Lung microvascular endothelial cell (primary cell): ENCODE data around the gene TOLLIP. TPM values are rescaled to one million over a fixed set of nuclear protein-coding genes. Genes with fewer than 3 reads are reported as not detected.

Experiments
- DNase-seq, 2 donors: peaks; one replicate each; pipeline versions ENCODE4 v3.0.0 to v3.0.0-alpha.2; 2010; ENCODE audit warnings: low read depth in 2 of 2
- total RNA-seq: library from RNA; depleted of rRNA; stranded (reverse); fragments of >200 nt; gene quantifications from 2 replicates; pipeline ENCODE4 v1.2.1, GENCODE V29; 2014

TOLLIP gene
- total RNA-seq, 1 donor from 2014 or later, result 23.6 TPM

DNA sequence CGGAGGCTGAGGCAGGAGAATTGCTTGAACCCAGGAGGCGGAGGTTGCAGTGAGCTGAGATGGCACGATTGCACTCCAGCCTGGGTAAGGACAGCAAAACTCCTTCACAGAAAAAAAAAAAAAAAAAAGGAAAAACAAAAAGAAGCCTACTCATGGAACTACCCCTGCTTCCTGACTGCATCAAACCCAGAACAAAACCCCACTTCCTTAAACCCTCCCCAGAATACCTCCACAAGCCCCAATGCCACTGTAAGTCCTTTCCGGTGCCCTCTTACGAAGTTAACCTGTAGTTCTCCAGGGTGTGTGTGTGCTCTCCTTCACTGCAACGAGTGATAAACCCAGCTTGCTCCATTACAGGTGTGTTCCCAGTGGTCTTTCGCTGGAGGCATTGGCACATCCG is 8.6 kb upstream of the TOLLIP start:
- no peak for DNase-seq

DNA sequence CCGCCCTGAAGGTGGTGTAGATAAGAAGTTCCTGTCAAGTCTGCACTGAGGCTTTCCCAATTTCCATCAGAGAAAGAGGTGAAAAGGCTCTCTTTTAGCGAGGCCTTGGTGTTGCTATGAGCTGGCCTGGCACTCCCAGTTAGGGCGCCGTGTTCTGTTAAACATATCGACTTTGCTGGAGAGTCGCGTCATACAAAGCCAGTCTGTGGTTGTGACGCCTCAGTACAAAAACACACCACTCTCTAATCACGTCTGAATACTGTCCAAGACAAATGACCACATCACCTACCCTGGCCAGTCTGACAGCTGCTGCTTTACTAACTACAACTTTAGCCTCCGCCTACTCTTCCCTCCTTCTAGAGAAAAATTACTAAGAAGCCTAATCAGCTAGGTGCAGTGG is 8.0 kb upstream of the TOLLIP start:
- no peak for DNase-seq

DNA sequence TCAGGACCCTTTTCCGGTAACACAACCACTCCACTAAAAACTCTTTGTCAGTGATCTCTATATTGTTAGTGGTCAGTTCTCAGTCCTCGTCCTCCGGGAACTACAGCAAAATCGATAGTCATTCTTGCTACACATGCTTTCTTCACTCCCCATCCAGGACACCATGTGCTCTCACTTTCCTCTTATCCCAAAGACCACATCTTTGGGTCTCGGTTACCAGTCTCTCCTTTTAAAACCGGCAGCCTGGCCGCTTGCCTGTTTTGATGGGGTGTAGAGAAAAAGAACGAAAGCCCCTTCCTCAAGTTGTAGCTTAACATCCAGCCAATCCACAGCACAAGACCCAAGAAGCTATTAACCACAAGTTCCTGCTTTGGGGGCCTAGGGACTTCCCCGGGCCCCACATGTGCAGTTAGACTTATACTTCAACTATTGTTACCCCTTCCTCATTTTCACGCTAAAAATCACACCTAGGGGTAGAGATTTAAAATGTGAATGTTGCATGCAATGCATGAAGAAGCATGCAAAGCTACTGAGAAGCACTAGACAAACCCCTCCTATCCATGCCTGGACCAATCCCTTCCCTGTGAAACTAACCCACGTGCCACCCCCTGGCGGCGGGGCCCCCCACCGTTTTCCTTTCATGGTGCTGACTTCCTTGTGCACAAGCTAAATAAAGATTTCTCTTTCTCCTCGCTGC is 1.5 kb upstream of the TOLLIP start:
- DNase-seq, result no peak

DNA sequence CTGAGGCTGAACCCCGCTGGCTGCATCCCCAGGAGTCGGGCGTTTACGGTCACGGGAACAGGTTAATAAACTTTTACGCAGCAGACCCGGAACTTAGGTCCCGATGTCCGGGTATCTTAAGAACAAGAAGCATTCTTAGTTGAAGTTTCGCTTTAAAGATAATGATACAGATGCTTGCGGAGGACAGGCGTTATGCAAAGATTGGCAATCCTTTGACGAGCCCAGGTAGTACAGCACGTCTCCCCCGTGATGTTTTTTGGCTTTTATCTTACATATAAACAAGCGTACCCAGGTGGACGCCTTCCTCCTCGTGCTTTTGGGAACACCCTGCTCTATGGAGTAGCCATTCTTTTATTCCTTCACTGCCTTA is 871 bp upstream of the TOLLIP start:
- DNase-seq, result no peak

DNA sequence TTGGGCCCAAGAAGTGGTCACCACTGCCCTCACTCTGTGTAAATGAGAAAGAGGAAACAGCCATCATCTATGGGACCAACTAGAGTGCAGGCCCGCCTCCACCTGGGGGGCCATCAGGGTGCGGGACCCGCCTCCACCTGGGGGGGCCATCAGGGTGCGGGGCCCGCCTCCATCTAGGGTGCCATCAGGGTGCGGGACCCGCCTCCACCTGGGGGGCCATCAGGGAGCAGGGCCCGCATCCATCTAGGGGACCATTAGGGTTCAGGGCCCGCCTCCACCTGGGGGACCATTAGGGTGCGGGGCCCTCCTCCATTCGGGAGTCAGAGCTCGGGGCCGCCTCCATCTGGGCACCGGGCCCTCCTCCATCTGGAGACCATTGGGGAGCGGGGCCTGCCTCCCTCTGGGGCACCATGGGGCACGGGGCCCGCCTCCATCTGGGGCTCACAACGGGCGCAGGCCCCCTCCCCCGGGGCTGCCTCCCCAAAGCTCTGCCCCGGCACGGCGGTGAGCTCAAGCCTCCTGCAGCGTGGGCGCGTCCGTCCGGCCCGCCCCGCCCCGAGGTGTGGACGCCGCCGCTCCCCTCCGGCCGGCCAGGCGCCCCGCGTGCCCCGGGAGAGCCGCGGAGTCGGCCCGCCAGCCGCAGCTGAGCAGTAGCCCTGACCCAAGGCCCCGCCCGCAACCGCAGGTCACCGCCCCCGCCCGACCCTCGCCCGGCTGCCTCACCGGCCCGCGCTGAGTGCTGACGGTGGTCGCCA is 512 bp downstream of the TOLLIP start:
- no peak for DNase-seq

DNA sequence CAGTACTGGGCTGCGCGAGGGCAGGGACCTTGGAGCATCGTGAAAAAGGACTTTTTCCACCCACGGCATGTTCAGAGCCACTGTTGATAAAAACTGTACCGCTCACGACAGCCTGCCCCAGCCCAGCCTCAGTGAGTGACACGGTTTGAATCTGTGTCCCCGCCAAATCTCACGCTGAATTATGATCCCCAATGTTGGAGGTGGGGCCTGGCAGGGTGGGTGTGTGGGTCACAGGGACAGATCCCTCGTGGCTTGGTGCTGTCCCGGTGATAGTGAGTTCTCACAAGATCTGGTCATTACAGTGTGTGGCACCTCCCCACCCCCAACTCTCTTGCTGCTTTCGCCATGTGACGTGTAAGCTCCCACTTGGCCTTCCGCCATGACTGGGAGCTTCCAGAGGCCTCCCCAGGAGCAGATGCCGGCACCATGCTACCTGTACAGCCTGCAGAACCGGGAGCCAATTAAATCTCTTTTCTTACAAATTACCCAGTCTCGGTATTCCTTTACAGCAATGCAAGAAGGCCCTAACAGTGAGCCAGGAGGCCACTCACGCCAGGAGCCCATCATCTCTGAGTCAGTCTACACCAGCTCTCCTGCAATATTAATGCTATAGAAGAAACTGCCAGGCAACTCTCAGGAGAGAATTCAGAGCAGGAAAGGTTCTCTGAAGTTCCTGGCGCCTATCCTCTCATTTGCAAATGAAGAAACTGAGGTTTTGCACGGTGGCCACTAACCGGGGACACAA is 1.3 kb downstream of the TOLLIP start:
- no peak for DNase-seq

DNA sequence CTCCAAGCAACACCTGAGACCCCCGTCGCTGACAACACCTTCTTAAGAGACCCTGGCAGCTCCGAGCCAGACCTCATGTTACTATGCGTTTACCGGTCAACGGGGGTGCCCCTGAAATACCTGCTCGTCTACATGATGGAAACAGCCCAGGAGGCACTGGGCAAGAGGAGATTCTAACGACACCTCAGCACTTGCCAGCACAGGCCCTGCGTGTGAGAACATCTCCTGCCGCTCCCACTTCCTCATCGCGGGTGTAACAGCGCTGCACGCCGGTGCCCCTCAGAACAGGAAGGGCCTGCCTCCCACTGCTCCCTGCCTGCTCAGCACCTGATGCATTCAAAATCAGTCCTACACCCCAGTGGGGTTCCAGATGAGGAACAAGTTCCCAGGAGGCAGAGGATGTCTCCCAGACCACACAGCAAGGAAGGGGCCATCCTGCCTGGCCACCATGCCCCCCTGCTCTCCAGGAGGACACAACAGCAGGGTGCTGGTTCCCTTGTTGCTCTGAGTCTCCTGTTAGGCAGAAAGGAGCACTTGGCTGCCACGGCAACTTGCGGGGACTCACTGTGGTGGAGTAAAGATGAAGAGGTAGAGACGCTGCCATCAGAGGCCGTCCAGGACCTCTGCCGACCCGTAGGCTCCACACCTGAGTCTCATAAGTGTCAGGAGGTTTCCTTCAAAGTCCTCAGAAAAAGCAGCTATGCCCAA is 2.1 kb downstream of the TOLLIP start:
- no peak for DNase-seq

DNA sequence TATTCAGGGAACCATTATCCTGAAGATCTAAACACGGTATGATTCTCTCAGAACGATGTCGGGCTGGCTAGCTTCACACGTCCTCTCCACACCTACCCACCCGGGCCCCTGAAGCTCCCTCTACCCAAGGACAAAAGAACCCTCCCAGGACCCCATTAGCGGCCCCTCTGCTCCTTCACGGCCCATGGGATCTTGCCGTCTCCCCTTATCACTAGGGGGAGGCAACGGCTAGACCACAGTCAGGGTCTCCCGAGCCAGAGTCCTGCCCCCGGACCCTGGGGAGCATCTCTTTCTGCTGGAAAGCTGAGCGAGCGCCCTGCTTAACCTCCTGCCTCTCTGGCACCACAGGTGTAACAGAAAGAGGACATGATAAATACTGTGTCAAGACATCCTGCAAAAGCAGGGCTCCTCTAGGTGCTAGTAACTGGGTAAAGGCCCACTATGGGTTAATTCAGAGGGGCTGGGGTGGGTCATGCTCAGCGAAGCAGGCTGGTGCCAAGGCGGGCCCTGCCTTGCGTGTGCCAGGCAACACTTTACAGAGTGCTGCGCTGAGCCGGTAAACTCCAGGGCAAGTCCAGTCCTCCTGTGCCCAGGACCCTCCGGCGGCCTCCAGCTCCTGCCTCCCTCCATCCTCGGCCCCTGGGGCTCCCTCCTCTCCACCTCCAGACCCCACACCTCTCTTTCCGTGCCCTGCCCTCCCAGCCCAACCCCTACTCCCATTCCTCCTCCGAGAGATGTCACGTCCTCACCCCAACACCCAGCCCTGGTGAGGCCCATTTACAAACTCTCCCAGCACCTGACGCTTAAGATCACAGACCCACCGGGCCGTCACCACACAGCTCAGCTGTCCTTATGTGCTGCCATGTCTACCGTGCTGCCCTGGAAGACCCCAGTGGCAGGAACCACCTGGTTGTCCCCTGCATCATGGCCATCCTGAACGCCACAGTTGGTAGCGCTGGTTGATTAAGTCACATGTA is 3.0 kb downstream of the TOLLIP start:
- no peak for DNase-seq

DNA sequence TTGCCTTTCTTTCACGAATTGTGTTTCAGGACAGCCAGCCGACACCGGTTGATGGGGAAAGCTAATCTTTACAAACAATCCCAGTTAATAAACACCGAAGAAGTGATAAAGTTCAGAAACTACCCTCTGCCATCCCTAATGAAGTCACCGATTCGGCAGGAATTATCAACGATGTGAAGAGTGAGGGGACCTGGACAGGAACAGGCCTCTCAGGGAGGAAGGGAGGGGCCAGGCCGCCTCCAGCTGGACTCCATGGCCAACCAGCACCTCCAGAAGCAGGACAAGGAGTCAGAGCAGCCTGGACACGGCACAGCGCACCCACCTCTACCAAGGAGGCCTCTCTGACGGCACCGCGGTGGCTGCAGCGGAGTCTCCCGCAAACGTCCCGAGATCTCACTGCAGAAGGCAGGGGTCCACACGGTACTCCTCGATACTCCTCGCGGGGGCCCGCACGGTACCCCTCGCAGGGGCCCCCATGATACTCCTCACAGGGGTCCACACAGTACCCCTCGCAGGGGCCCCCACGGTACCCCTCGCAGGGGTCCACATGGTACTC is 3.9 kb downstream of the TOLLIP start:
- DNase-seq, result no peak

DNA sequence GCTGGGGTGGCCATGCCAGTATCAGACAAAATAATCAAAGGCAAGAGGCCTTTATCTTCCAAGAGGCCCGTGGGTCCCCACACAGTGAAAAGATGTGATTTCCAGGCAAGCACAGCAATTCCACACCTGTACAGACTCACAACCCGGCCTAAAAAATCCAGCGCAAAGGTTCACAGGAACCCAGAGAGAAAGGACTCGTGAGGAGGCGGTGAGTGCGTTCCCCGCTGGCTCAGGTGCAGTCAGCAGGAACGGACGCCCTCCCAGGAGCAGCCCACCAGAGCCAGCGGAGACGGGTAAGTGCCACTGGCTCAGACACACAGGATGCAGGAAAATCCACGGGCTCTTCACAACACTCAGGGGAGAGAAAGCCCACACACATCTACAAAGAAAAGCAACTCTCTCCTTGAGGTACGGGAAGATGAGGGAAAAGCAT is 4.4 kb downstream of the TOLLIP start:
- no peak for DNase-seq

DNA sequence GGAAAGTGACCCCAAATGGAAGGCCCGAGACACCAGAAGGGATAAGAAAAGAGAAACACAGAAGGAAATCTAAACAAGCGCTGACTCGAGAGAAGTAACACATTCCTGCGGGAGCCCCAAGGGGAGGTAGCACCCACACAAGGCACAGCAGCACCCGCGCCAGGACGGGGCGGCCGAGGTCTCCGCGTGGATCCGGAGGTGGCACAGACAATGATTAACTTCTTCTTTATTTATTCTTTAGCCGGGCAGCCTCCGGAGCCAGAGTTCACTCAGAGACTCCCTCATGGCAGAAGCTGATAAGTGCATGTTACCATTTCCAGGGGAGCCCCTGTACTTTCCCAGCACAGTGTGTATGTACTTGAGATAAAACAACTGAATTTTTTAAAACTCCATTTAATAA is 5.1 kb downstream of the TOLLIP start:
- DNase-seq, result peak in 1 of 2 donors; percentile 44

DNA sequence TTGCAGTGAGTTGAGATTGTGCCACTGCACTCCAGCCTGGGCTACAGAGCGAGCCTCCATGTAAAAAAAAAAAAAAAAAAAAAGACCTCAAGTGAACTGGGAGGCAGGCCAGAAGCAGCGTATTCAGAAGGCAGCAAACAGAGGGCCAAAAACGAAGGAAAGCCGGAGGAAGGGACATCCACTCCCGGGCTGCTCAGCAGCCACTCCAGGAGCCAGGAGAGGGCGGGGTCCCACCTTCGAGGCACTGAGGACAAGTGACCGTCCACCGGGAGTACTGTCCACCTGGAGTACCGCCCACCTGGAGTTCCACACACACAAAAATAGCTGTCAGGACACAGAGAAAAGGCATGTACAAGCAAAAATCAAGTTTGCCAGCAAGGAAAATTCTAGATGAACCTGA is 5.5 kb downstream of the TOLLIP start:
- DNase-seq, result peak in 1 of 2 donors; percentile 31

DNA sequence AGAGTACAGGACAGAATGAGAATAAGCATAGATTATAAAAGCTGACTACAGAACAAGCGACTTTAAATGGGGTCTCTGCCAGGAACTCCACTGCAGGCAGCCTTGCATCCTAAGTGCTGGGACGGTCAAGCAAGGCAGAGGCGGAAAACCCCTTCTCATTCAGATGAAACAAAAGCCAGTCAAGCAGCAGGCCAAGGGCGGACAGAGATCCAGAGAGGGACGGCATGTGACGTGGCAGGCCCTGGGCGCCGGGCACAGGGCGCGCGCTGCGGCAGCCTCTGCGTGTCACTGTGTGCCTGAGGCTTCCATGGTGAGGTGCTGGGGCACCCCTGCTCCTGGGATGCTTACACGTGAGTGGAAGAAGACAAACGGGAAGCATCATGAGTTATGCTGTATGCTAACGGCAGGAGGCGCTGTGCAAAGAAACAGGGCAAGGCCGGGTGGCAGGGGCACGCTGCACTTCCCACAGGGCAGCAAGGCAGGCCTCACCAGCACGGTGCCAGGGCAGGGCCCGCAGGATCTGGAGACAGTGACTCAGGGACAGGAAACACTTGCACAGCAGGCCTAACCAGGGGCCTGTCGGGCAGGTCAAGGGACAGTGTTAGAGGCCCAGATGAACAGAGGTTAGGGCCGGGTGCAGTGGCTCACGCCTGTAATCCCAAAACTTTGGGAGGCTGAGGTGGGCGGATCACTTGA is 6.2 kb downstream of the TOLLIP start:
- DNase-seq, result peak; percentile 48 to 62

DNA sequence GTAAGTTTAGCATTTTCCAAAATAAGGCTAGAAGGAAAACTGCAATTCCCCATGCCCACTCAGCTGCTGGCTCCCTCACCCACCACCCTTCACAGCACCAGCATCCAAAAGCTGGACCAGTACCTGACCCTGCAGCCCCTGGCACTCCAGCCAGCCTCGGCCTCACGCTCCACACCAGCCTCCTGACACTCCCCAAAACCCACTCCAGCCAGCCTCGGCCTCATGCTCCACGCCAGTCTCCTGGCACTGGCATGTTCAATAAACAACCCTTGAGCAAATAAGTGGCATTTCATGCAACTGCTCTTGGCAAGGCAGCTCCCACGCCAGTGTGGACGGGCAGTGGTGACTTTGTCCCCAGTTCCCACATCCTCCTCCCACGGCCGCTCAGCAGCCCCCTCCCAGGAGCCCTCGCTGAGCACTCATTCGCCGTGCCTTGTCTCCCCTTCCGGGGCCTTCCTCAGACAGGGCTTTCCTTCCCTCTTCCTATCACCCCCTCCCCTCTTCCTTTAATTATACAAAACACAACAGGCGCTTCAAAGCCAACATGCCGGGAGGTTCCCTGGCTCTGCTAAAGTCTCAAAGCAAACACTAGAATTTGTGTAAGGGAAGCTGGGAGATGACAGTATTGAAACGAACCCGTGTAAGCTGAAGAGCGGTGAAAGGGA is 6.8 kb downstream of the TOLLIP start:
- no peak for DNase-seq

DNA sequence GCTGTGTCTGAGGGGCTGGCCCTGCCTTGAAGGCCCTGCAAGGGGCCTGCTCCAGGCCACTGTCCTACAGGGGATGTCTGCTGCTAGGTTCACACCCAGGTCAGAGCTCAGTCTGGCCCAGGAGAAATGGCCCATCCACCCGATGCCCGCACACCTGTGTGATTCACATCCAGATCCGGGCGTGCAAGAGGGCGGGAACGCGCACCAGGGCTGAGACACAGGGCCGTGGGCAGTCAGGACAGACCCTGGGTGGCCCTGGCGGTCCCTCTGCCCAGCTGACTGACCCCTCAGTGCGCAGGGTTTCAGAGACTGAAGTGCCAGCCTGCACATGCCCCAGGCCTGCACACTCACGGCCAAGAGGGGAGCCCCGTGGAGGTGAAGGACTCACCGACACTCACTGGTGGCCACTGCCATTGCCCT is 7.4 kb downstream of the TOLLIP start:
- DNase-seq, result no peak

DNA sequence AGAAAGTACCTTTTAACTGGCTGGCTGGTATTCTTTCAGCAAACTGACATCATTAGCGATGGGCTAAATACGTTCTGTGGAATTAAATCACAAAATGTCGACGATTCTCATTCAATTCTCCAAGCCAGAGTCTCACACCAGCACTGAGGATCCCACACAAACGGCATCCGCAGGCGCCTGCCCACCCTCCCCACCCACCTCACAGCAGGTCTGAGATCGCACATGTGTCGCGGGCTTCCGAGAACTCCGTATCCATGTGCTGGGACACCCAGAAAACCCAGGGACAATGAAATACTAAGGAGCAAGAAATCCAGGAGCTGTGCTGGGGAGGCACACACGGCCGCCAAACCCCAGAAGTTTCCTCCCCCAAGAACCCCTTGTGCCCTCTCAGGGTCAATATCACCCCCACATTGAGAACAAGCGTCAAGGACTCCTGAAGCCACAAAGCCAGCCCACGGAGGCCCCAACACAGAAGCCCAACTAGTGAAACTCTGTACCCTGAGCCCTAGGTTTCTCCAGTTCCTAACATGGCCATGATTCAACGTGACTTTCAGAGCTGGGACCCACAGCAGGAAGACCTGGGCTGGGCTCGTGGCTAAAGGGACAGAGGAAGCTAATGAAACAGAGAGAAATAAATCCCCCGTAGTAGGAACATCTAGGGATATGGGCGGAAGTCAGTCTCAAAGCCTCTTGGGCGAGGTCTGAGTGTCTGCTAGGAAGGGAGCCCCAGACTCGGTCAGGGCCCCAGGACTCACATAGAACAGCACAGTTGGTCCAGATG is 8.0 kb downstream of the TOLLIP start:
- DNase-seq, result no peak

DNA sequence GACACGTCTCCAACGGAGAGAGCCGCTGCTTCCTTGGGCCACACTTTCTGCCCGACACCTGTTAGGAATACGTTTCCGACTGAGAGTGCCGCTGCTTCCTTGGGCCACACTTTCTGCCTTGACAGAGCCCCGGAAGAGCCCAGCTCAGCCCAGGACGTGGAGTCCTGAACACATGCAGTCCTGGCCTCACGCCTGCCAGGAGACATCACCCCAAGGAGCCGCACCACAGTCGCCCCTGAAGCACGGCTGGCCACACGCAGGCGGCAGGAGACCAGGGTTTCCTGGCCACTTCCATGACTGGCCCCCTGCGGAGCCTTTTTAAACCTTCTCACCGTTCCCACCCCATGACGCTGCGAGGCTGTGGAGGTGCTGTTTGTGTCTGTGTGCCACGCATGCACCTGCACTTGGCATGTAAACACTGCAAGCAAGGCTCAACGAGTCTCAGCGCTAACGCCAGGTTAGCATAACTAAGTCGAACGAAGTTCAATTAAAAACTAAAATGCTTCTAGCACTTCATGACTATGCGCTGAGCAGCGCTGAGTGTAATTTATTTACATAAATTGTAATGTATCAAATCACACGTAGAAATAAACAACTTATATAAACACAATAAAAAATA is 8.8 kb downstream of the TOLLIP start:
- DNase-seq, result no peak

DNA sequence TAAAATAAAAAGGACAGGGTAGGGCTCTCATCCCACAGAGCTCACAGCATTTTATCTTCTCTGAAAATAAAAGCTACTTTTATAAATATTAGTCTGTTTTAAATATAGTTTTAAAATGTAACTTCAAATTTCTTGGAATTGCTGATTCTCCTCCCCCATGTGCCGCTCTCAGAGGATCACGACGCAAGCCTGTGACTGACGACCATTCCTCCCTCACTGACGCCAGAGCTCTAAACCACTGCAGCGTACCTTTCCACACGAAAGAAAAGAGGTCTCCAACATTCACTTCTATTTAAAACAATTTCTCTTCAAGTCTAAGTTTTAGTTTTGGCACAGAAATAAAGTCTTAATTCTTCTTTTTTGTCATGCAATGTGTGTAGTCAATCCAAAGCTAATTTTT is 9.3 kb downstream of the TOLLIP start:
- DNase-seq, result no peak
